ENCODE results near the gene CDK15.
"Not testable (repeated sequence)": the region's sequence is repeated elsewhere in the genome, so short reads cannot be mapped to it uniquely, and the experiment has no call there.

The CDK15 gene

GRCh38 chr2:201789395-201789794 lies 16.9 kb upstream of the CDK15 start:
- no peak for DNase-seq (ENCODE audit: low spot score)

- no peak for DNase-seq (ENCODE audit: low spot score)
These were observed 16.0 kb upstream of the CDK15 start for GRCh38 chr2:201790291-201790690.

- DNase-seq (ENCODE audit: low spot score), result no peak
These were observed 15.3 kb upstream of the CDK15 start for GRCh38 chr2:201790989-201791388.

GRCh38 chr2:201793631-201794030 lies 12.7 kb upstream of the CDK15 start:
- DNase-seq (ENCODE audit: low spot score), result no peak

- no peak for DNase-seq (ENCODE audit: low spot score)
These were observed 12.0 kb upstream of the CDK15 start for GRCh38 chr2:201794294-201794693.

- peak; percentile 45 for DNase-seq (ENCODE audit: low spot score)
These were observed 10.5 kb upstream of the CDK15 start for GRCh38 chr2:201795607-201796477.

- no peak for DNase-seq (ENCODE audit: low spot score)
These were observed 9.9 kb upstream of the CDK15 start for GRCh38 chr2:201796478-201796865.

GRCh38 chr2:201797175-201797840 lies 9.0 kb upstream of the CDK15 start:
- DNase-seq (ENCODE audit: low spot score), result no peak

- DNase-seq (ENCODE audit: low spot score), result no peak
These were observed 8.0 kb upstream of the CDK15 start for GRCh38 chr2:201798252-201798913.

- DNase-seq (ENCODE audit: low spot score), result not testable (repeated sequence)
These were observed 7.4 kb upstream of the CDK15 start for GRCh38 chr2:201798914-201799285.

GRCh38 chr2:201807452-201807999 lies 1.2 kb downstream of the CDK15 start:
- peak; percentile 47 for DNase-seq (ENCODE audit: low spot score)

- no peak for DNase-seq (ENCODE audit: low spot score)
These were observed 1.7 kb downstream of the CDK15 start for GRCh38 chr2:201808027-201808426.

GRCh38 chr2:201809633-201810032 lies 3.3 kb downstream of the CDK15 start:
- DNase-seq (ENCODE audit: low spot score), result no peak

GRCh38 chr2:201810604-201811003 lies 4.3 kb downstream of the CDK15 start:
- not testable (repeated sequence) for DNase-seq (ENCODE audit: low spot score)

- no peak for DNase-seq (ENCODE audit: low spot score)
These were observed 7.8 kb downstream of the CDK15 start for GRCh38 chr2:201813996-201814760.

GRCh38 chr2:201816657-201817575 lies 10.6 kb downstream of the CDK15 start:
- no peak for DNase-seq (ENCODE audit: low spot score)

- peak; percentile 87 for DNase-seq (ENCODE audit: low spot score)
These were observed 14.2 kb downstream of the CDK15 start for GRCh38 chr2:201820383-201821007.

- DNase-seq (ENCODE audit: low spot score), result no peak
These were observed 14.7 kb downstream of the CDK15 start for GRCh38 chr2:201821080-201821479.

- no peak for DNase-seq (ENCODE audit: low spot score)
These were observed 17.9 kb downstream of the CDK15 start for GRCh38 chr2:201824212-201824611.

- DNase-seq (ENCODE audit: low spot score), result no peak
These were observed 21.3 kb downstream of the CDK15 start for GRCh38 chr2:201827621-201828020.
